Measurements from ENCODE around the gene DOCK2.

Gene DOCK2

GRCh38 chr5:169997798-169998197 is 360.7 kb downstream of the DOCK2 start:
- in situ Hi-C loops (cut with MboI; ENCODE audit: low pct_unique_long_range_greater_than_20kb, low sequenced_read_pairs, unreplicated experiment): no loop called here
- DNase-seq (ENCODE audit: low spot score): no peak
- TF ChIP-seq CTCF (IDR thresholded peaks at IDR 0.05; ENCODE audit: extremely low read depth, insufficient read depth, missing control alignments): no peak

- TF ChIP-seq CTCF (IDR thresholded peaks at IDR 0.05; ENCODE audit: extremely low read depth, insufficient read depth, missing control alignments): no peak
- in situ Hi-C loops (cut with MboI; ENCODE audit: low pct_unique_long_range_greater_than_20kb, low sequenced_read_pairs, unreplicated experiment): no loop called here
- DNase-seq (ENCODE audit: low spot score): no peak
Measured at GRCh38 chr5:169999621-170000020, 362.5 kb downstream of the DOCK2 start.

- no peak for TF ChIP-seq CTCF (IDR thresholded peaks at IDR 0.05; ENCODE audit: extremely low read depth, insufficient read depth, missing control alignments)
- in situ Hi-C loops (cut with MboI; ENCODE audit: low pct_unique_long_range_greater_than_20kb, low sequenced_read_pairs, unreplicated experiment): no loop called here
- no peak for DNase-seq (ENCODE audit: low spot score)
Measured at GRCh38 chr5:170000155-170000554, 363.1 kb downstream of the DOCK2 start.

GRCh38 chr5:170006021-170006420 is 368.9 kb downstream of the DOCK2 start:
- TF ChIP-seq CTCF (IDR thresholded peaks at IDR 0.05; ENCODE audit: extremely low read depth, insufficient read depth, missing control alignments): no peak

GRCh38 chr5:170008376-170008775 is 371.3 kb downstream of the DOCK2 start:
- in situ Hi-C loops (cut with MboI; ENCODE audit: low pct_unique_long_range_greater_than_20kb, low sequenced_read_pairs, unreplicated experiment): no loop called here
- DNase-seq (ENCODE audit: low spot score): no peak
- no peak for TF ChIP-seq CTCF (IDR thresholded peaks at IDR 0.05; ENCODE audit: extremely low read depth, insufficient read depth, missing control alignments)

More at GRCh38 chr5:170006021-170006420, 368.9 kb downstream of the DOCK2 start:
- in situ Hi-C loops (cut with MboI; ENCODE audit: low pct_unique_long_range_greater_than_20kb, low sequenced_read_pairs, unreplicated experiment): no loop called here
- DNase-seq (ENCODE audit: low spot score): no peak

- no peak for TF ChIP-seq CTCF (IDR thresholded peaks at IDR 0.05; ENCODE audit: extremely low read depth, insufficient read depth, missing control alignments)
- in situ Hi-C loops (cut with MboI; ENCODE audit: low pct_unique_long_range_greater_than_20kb, low sequenced_read_pairs, unreplicated experiment): no loop called here
- no peak for DNase-seq (ENCODE audit: low spot score)
Measured at GRCh38 chr5:170010595-170010994, 373.5 kb downstream of the DOCK2 start.

- TF ChIP-seq CTCF (IDR thresholded peaks at IDR 0.05; ENCODE audit: extremely low read depth, insufficient read depth, missing control alignments): no peak
- no peak for DNase-seq (ENCODE audit: low spot score)
- in situ Hi-C loops (cut with MboI; ENCODE audit: low pct_unique_long_range_greater_than_20kb, low sequenced_read_pairs, unreplicated experiment): no loop called here
Measured at GRCh38 chr5:170011751-170012150, 374.7 kb downstream of the DOCK2 start.

Measured in GM13977 (cell line).